ENCODE measurements around the gene SLC12A5.
"Not testable (repeated sequence)": the region's sequence is repeated elsewhere in the genome, so short reads cannot be mapped to it uniquely, and the experiment has no call there.

Gene SLC12A5

DNA sequence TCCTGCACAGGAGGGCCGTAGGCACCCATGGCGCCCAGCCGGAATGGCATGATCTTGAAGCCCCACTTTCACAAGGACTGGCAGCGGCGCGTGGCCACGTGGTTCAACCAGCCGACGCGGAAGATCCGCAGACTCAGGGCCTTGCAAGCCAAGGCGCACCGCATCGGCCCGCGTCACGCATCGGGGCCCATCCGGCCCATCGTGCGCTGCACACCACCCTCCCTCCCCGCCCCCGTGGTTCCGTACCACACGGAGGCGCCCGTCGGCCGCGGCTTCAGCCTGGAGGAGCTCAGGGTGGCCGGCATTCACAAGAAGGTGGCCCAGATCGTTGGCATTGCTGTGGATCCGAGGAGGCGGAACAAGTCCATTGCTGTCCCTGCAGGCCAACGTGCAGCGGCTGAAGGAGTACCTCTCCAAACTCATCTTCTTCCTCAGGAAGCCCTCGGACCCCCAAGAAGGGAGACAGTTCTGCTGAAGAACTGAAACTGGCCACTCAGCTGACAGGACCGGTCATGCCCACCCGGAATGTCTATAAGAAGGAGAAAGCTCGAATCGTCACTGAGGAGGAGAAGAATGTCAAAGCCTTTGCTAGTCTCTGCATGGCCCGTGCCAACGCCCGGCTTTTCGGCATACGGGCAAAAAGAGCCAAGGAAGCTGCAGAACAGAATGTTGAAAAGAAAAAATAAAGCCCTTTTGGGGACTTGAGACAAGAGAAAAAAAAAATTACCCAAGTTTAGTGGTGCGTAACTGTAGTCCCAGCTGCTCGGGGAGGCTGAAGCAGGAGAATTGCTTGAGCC lies 70.7 kb downstream of the SLC12A5 start:
- peaks cover 0 to 3% of the 10 kb centered on the region in 2 donors for H3K36me3 Mint-ChIP-seq
- H3K4me3 Mint-ChIP-seq = peak overlapping the region; percentile 60 to 69
- ATAC-seq (replicated peaks) = peak; percentile 97 to 98
- peak; percentile 37 for DNase-seq
- H3K27me3 Mint-ChIP-seq = peaks cover 6 to 19% of the 10 kb centered on the region in 2 donors
- no peaks in the 10 kb centered on the region for H3K9me3 Mint-ChIP-seq
- no peak overlapping the region for H3K27ac Mint-ChIP-seq
- H3K4me1 Mint-ChIP-seq = peaks cover 11 to 17% of the 10 kb centered on the region in 2 donors

DNA sequence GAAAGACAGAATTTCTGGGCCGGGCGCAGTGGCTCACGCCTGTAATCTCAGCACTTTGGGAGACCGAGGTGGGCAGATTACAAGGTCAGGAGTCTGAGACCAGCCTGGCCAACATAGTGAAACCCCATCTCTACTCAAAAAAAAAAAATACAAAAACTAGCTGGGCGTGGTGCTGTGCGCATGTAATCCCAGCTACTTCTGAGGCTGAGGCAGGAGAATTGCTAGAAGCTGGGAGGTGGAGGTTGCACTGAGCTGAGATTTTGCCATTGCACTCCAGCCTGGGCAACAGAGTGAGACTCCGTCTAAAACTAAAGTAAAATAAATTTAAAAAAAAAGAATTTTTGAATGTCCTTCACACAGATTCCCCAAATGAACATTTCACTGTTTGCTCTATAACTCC lies 71.4 kb downstream of the SLC12A5 start:
- H3K9me3 Mint-ChIP-seq; H3K27ac Mint-ChIP-seq; H3K4me3 Mint-ChIP-seq; DNase-seq; H3K36me3 Mint-ChIP-seq; ATAC-seq (replicated peaks): not testable (repeated sequence)
- peaks cover 11 to 17% of the 10 kb centered on the region in 2 donors for H3K4me1 Mint-ChIP-seq
- H3K27me3 Mint-ChIP-seq = peaks cover 6 to 19% of the 10 kb centered on the region in 2 donors

DNA sequence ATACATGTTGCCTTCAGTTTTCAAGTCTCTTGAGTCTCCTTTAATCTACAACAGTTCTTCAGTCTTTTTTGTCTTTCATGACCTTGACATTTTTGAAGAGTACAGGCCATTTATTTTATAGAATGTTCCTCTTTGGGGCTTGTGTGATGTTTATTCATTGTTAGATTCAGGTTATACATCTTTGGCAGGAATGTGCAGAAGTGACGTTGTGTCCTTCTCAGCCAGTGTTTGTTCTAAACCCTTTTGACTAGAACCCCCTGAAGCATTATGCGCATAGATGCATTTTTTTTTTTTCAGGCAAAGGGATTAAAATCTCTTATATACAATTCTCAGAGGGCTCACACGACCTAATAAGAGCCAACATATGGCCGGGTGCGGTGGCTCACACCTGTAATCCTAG lies 72.0 kb downstream of the SLC12A5 start:
- Mint-ChIP-seq H3K9me3 (no peaks in the 10 kb centered on the region), H3K27ac (no peak overlapping the region), H3K27me3 (peaks cover 6 to 19% of the 10 kb centered on the region in 2 donors), H3K4me1 (peaks cover 11 to 17% of the 10 kb centered on the region in 2 donors), H3K4me3 (no peak overlapping the region), H3K36me3 (peaks cover 0 to 3% of the 10 kb centered on the region in 2 donors)
- ATAC-seq (replicated peaks) (no peak), DNase-seq (no peak)

DNA sequence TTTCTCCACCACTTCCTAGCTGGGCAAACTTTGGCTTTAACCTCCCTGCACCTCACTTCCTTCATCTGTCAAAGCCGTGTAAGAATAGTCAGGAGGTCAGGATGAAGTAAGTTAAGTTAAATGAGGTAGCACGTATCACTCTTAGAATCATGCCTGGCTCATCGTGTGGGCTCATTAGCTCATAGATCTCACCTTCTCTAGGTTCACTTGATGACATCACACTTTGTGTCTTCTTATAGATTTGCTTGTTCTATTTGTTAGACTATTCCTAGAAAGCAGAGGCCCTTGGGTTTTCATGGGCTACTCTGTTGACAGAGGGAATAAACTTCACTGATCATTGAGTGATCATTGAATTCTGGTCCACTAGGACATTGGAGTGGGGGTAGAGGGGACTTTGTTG lies 72.9 kb downstream of the SLC12A5 start:
- ATAC-seq (replicated peaks) = no peak
- no peaks in the 10 kb centered on the region for H3K9me3 Mint-ChIP-seq
- no peak overlapping the region for H3K27ac Mint-ChIP-seq
- H3K4me1 Mint-ChIP-seq = peaks cover 12 to 20% of the 10 kb centered on the region in 2 donors
- peaks cover 0 to 3% of the 10 kb centered on the region in 2 donors for H3K36me3 Mint-ChIP-seq
- H3K27me3 Mint-ChIP-seq = peaks cover 6 to 19% of the 10 kb centered on the region in 2 donors
- no peak overlapping the region for H3K4me3 Mint-ChIP-seq
- DNase-seq = no peak

DNA sequence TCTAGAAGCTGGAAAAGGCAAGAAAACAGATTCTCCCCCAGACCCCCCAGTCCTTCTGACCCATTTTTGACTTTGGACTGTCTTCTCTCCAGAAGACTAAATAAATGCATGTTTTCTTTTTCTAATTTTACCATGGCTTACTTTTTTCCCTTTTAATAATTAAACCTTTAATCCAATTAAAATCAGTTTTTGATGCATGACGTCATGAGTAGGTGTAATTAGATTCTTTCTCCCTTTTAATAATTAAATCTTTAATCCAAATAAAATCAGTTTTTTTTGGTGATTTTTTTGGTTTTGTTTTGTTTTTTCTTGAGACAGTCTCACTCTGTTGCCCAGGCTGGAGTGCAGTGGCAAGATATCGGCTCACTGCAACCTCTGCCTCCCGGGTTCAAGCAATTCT lies 73.9 kb downstream of the SLC12A5 start:
- Mint-ChIP-seq H3K9me3 (no peaks in the 10 kb centered on the region), H3K4me3 (no peak overlapping the region), H3K36me3 (peaks cover 0 to 3% of the 10 kb centered on the region in 2 donors), H3K4me1 (peaks cover 19 to 30% of the 10 kb centered on the region in 2 donors), H3K27ac (no peak overlapping the region), H3K27me3 (peaks cover 6 to 19% of the 10 kb centered on the region in 2 donors)
- ATAC-seq (replicated peaks) (no peak), DNase-seq (no peak)

DNA sequence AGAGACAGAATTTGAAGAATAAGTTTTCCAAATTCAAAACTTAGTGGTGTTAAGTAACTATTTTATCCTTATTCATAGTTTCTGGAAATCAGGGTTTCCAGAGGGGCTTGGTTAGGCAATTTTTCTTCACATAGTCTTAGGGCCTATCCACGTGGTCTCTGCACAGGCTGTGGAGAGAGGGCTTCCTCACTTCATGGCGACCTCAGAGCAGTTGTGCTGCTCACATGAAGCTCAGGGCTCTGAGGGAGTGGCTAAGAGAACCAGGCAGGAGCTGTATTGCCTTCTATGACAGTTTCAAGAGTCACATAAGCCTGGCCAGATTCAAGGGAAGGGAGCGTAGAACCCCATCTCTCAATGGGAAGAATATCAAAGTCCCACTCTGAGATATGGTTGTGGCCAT lies 75.2 kb downstream of the SLC12A5 start:
- ATAC-seq (replicated peaks) = no peak
- no peak overlapping the region for H3K4me3 Mint-ChIP-seq

DNA sequence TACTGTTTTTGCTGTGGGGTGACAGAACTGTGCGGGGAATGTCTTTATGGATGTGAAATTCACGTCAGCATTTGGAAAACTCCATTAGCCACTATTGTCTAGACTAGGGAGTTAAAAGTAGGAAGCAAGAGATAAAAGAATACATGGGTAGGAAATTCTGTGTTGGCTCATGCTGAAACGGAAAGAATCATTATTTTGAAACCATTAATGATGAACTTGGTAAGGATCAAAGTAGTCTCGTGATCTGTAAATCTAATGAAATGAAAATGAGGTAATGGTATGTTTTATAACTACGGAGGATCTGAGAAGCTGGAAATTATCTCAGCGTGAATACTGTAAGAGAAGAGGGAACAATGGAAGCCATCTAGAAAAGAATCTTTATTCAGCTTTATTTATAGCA lies 78.0 kb downstream of the SLC12A5 start:
- Mint-ChIP-seq H3K4me1 (peaks cover 33 to 46% of the 10 kb centered on the region in 2 donors), H3K36me3 (peaks cover 0 to 3% of the 10 kb centered on the region in 2 donors), H3K27me3 (peaks cover 3 to 7% of the 10 kb centered on the region in 2 donors), H3K4me3 (no peak overlapping the region), H3K27ac (no peak overlapping the region), H3K9me3 (no peaks in the 10 kb centered on the region)
- DNase-seq (no peak), ATAC-seq (replicated peaks) (no peak)

More for the DNA sequence above, 75.2 kb downstream of the SLC12A5 start:
- no peak for DNase-seq
- Mint-ChIP-seq H3K36me3 (peaks cover 0 to 3% of the 10 kb centered on the region in 2 donors), H3K27ac (no peak overlapping the region), H3K9me3 (no peaks in the 10 kb centered on the region), H3K27me3 (peaks cover 6 to 19% of the 10 kb centered on the region in 2 donors), H3K4me1 (peaks cover 27 to 43% of the 10 kb centered on the region in 2 donors)

DNA sequence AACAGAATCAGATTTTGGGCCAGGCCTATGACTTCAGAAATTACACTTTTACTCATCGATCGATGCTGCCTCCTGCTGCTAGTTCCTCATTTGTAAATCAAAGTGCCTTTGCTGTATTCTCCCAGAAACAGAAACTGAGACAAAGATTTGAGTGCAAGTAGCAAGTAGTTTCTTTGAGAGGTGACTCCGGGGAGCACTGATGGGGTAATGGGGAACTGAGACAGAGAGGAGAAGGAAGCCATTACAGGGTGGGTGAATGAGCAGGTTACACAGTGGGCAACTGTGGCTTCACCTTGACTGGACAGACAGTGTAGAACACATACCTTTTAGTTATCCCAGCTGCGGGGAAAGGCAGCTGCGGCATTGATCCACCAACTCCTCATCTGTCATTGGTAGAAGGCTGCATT lies 79.4 kb downstream of the SLC12A5 start:
- H3K9me3 Mint-ChIP-seq = no peaks in the 10 kb centered on the region
- DNase-seq (peak; percentile 70), ATAC-seq (replicated peaks) (peak; percentile 92)
- peak overlapping the region; percentile 60 for H3K27ac Mint-ChIP-seq
- H3K27me3 Mint-ChIP-seq = no peaks in the 10 kb centered on the region
- no peaks in the 10 kb centered on the region for H3K36me3 Mint-ChIP-seq
- peak overlapping the region; percentile 5 to 68 for H3K4me3 Mint-ChIP-seq
- peaks cover 41 to 59% of the 10 kb centered on the region in 2 donors for H3K4me1 Mint-ChIP-seq

DNA sequence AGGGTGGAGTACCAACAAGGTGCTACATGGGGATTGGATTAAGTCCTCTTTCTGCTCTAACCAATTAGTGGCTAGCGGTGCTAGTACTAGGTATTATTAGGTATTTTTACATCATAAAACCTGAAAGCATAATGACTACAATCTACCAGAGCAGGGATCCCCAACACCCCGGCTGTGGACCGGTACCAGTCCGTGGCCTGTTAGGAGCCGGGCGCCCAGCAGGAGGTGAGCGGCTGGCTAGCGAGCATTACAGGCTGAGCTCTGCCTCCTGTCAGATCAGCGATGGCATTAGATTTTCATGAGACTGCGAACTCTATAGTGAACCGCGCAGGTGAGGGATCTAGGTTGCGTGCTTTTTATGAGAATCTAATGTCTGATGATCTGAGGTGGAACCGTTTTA lies 80.0 kb downstream of the SLC12A5 start:
- H3K27me3 Mint-ChIP-seq = no peaks in the 10 kb centered on the region

More for the DNA sequence above, 80.0 kb downstream of the SLC12A5 start:
- Mint-ChIP-seq H3K27ac (peak overlapping the region; percentile 60), H3K4me1 (peaks cover 45 to 63% of the 10 kb centered on the region in 2 donors), H3K4me3 (peak overlapping the region; percentile 5 to 68), H3K9me3 (no peaks in the 10 kb centered on the region), H3K36me3 (no peaks in the 10 kb centered on the region)
- no peak for DNase-seq
- no peak for ATAC-seq (replicated peaks)

All from stimulated activated naive B cell treated with anti-CD40 and anti-IgM and Interleukin-4, amounts not matched to agents 10 μg/mL and 1 μg/mL and 100 μg/mL, for 72 hours (primary cell).